ENCODE data around the gene CCSER1. TPM values are rescaled to one million over a fixed set of nuclear protein-coding genes. Genes with fewer than 3 reads are reported as not detected.

Gene CCSER1
- 10 to 100 TPM; 16.8 to 22.5 (median 18.8) TPM for polyA plus RNA-seq (ENCODE audit: insufficient read length in 3 of 3)
- long read RNA-seq, donor 1: 0 reads
- long read RNA-seq, donor 2: 0 reads
- long read RNA-seq, donor 3, partial matches to known transcripts: 9 of 9 reads
- long read RNA-seq, donor 3, other reads (novel, unspliced or antisense): 0 of 9 reads
- long read RNA-seq, donor 4: 0 reads
- long read RNA-seq, donor 5: 0 reads
- long read RNA-seq, donor 6: 0 reads
- long read RNA-seq, donor 7: 0 reads
- long read RNA-seq, donor 8: 0 reads
- long read RNA-seq, donor 9: 0 reads
- long read RNA-seq, donor 10: 0 reads
- long read RNA-seq, donor 11: 0 reads
- long read RNA-seq, donor 12, partial matches to known transcripts: 0 of 1 reads
- long read RNA-seq, donor 12, other reads (novel, unspliced or antisense): 0 of 1 reads
- long read RNA-seq, donor 13, partial matches to known transcripts: 823 of 823 reads
- long read RNA-seq, donor 13, other reads (novel, unspliced or antisense): 0 of 823 reads
- long read RNA-seq, donor 14, partial matches to known transcripts: 1,409 of 1,409 reads
- long read RNA-seq, donor 14, other reads (novel, unspliced or antisense): 0 of 1,409 reads
- long read RNA-seq, donor 15: 0 reads
- long read RNA-seq, donor 16: 0 reads

- DNase-seq: peak; percentile 68
These were observed at the start of gene CCSER1 for GRCh38 chr4:90127223-90127705. TSS of gene CCSER1 (plus strand) at chr4:90127394.

GRCh38 chr4:90078440-90078839 is 48.8 kb upstream of the CCSER1 start:
- DNase-seq: no peak

- no peak for DNase-seq
These were observed 47.1 kb upstream of the CCSER1 start for GRCh38 chr4:90080116-90080515.

- DNase-seq: peak; percentile 33
These were observed 45.6 kb upstream of the CCSER1 start for GRCh38 chr4:90081432-90082144.

- DNase-seq: no peak
These were observed 44.7 kb upstream of the CCSER1 start for GRCh38 chr4:90082449-90082848.

- no peak for DNase-seq
These were observed 42.8 kb upstream of the CCSER1 start for GRCh38 chr4:90084277-90084966.

GRCh38 chr4:90084967-90085295 is 42.3 kb upstream of the CCSER1 start:
- DNase-seq: no peak

- no peak for DNase-seq
These were observed 33.7 kb upstream of the CCSER1 start for GRCh38 chr4:90093526-90093925.

GRCh38 chr4:90095000-90095399 is 32.2 kb upstream of the CCSER1 start:
- DNase-seq: no peak

GRCh38 chr4:90099812-90100211 is 27.4 kb upstream of the CCSER1 start:
- no peak for DNase-seq

GRCh38 chr4:90103991-90104390 is 23.2 kb upstream of the CCSER1 start:
- DNase-seq: no peak

GRCh38 chr4:90105274-90105673 is 21.9 kb upstream of the CCSER1 start:
- no peak for DNase-seq

GRCh38 chr4:90112715-90113114 is 14.5 kb upstream of the CCSER1 start:
- no peak for DNase-seq

GRCh38 chr4:90113881-90114457 is 13.2 kb upstream of the CCSER1 start:
- no peak for DNase-seq

- DNase-seq: no peak
These were observed 8.5 kb upstream of the CCSER1 start for GRCh38 chr4:90118527-90119195.

GRCh38 chr4:90120037-90120436 is 7.2 kb upstream of the CCSER1 start:
- no peak for DNase-seq

- DNase-seq: no peak
These were observed 6.4 kb upstream of the CCSER1 start for GRCh38 chr4:90120815-90121214.

GRCh38 chr4:90121676-90122354 is 5.4 kb upstream of the CCSER1 start:
- DNase-seq: no peak

GRCh38 chr4:90122355-90122748 is 4.8 kb upstream of the CCSER1 start:
- no peak for DNase-seq

- DNase-seq: no peak
These were observed 2.9 kb upstream of the CCSER1 start for GRCh38 chr4:90124276-90124675.

GRCh38 chr4:90126805-90127204 is 389 bp upstream of the CCSER1 start:
- no peak for DNase-seq
